ENCODE measurements around the gene C2CD4D. TPM values are rescaled to one million over a fixed set of nuclear protein-coding genes. Genes with fewer than 3 reads are reported as not detected.
"Not testable (repeated sequence)": the region's sequence is repeated elsewhere in the genome, so short reads cannot be mapped to it uniquely, and the experiment has no call there.

C2CD4D gene
- polyA plus RNA-seq, 2 of the 4 experiments (the other 2 are of a cell fraction) = not detected

DNA sequence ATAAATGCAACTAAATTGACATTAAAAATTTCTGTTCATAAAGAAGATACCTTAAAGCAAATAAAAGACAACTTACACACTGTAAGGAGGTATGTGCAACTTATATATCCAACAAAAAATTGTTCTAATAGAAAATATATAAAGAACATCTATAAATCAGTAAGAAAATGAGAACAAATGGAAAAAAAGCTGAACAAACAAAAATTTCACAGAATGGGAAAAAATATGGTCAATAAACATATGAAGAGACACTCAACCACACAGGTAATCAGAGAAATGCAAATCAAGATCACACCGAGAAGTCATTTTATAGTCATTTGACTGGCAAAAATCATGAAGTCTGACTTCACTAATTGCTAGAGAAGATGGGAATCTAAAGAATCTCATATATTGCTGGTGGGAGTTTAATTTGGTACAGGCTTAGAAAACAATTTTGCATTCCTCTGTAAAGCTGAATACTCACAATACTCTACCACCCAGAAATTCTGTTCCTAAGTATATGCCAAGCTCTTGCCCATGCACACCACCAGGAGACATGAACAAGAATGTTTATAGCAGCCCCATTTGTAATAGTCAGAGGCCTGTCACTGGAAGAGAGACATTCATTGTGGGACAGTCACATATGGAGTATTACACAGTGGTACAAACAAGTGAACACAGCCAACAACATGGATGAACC is 35.9 kb upstream of the C2CD4D start (continued):
- no peak for TF ChIP-seq MYC (IDR thresholded peaks at IDR 0.05; ENCODE audit: borderline replicate concordance, low read length)

DNA sequence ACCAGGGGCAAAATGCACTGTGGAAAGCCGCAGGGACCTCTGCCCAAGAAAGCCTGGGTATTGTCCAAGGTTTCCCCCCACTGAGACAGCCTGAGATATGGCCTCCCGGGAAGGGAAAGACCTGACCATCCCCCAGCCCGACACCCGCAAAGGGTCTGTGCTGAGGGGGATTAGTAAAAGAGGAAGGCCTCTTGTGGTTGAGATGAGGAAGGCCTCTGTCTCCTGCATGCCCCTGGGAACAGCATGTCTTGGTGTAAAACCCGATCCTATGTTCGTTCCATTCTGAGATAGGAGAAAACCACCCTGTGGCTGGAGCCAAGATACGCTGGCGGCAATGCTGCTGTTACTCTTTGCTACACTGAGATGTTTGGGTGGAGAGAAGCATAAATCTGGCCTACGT is 33.2 kb upstream of the C2CD4D start:
- WGBS (ENCODE audit: missing lambda C conversion rate) = 82% methylated on average over 9 of the region's 9 CpGs
- DNase-seq (ENCODE audit: low read depth in 1 of 2, low spot score in 1 of 2); H3K27ac ChIP-seq; CTCF ChIA-PET; H3K4me1 ChIP-seq; ATAC-seq; POLR2A ChIA-PET; H3K4me3 ChIP-seq; H3K4me2 ChIP-seq; FAIRE-seq; H3K9me3 ChIP-seq: not testable (repeated sequence)

DNA sequence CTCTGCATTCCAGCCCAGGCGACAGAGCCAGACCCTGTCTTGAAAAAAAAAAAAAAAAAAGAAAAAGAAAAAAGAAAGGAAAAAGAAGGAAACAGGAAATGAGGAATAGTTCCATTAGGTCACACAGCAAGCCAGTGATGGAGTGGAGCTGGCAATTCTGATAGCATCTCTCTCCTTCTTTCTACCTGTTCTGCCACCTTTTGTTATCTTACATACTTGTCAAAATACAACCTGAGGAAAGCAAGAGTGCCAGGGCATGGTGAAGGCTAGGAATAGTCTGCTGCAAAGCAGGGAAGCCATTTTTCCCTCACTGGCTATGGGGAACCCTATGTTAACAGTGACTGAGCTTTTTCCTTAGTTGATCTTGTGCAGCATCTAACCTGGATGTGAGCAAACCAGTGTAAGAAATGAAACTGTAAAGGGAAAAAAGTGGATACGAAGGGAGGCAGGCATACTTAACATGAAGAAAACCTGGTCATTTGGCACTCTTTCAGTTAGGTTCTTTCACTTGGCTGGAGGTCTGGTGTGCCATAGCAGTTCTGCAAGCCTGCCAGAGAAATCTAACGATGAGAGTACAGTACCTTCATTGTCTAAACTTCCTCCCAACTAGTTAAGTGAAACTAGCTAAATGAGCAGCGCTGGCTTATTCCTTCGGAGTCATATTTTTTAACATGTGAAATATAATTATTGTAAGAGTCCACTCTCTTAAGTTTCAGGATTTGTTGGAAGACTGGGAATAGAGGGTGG is 31.8 kb upstream of the C2CD4D start:
- H3K4me1 ChIP-seq = no peaks in the 10 kb centered on the region
- CTCF ChIA-PET = interaction anchor here (0.6 to 1.2 kb wide), 5 partner anchors 131 to 693 kb away, joined by 3 to 5 read pairs (median 3); no protein-coding TSS in a partner anchor
- FAIRE-seq = no peak

DNA sequence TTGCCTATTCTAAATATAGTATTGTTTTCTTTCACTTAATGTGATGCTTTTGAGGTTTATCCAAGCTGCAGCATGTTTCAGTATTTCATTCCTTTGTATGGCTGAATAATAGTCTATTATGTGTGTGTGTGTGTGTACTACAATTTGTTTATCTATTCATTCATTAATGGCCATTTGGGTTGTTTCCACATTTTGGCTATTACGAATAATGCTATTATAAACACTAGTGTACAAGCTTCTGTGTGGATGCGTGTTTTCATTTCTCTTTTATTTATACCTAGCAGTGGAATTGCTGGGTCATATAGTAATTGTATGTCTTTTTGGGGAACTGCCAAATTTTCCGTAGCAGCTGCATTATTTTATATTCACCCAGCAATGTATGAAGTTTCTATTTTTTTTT is 28.9 kb upstream of the C2CD4D start:
- POLR2A ChIA-PET = no interaction called here
- FAIRE-seq (no peak), ATAC-seq (no peak), DNase-seq (ENCODE audit: low read depth in 1 of 2, low spot score in 1 of 2) (no peak)
- Histone ChIP-seq H3K4me3 (no peak overlapping the region), H3K4me1 (no peaks in the 10 kb centered on the region), H3K27ac (no peak overlapping the region), H3K9me3 (no peaks in the 10 kb centered on the region), H3K4me2 (no peak overlapping the region)
- WGBS (ENCODE audit: missing lambda C conversion rate) = 81% methylated on average over 3 of the region's 3 CpGs
- TF ChIP-seq CBX8 (IDR thresholded peaks at IDR 0.05) (no peak), HEYL (CRISPR knock-in tag; IDR thresholded peaks at IDR 0.05) (no peak), KDM5A (IDR thresholded peaks at IDR 0.05) (no peak), NFE2L2 (conservative IDR thresholded peaks at IDR 0.05; ENCODE audit: low read length) (no peak), FOXS1 (CRISPR knock-in tag; IDR thresholded peaks at IDR 0.05) (no peak), TP53 (CRISPR knock-in tag; IDR thresholded peaks at IDR 0.05) (no peak), SREBF2 (IDR thresholded peaks at IDR 0.05) (no peak), RFX5 (IDR thresholded peaks at IDR 0.05) (no peak), EP300 (IDR thresholded peaks at IDR 0.05) (no peak), MAZ (IDR thresholded peaks at IDR 0.05; ENCODE audit: borderline replicate concordance, low read depth, low read length) (no peak), SMC3 (IDR thresholded peaks at IDR 0.05) (no peak), POLR2A (IDR thresholded peaks at IDR 0.05; ENCODE audit: low read length) (no peak), RCOR1 (IDR thresholded peaks at IDR 0.05; ENCODE audit: low read depth, low read length) (no peak), RAD21 (conservative IDR thresholded peaks at IDR 0.05 in 1 of 2, IDR thresholded peaks at IDR 0.05 in 1 of 2) (no peak), RNF2 (IDR thresholded peaks at IDR 0.05; ENCODE audit: borderline replicate concordance, low read depth) (no peak), HOXB5 (CRISPR knock-in tag; IDR thresholded peaks at IDR 0.05) (no peak), POLR2AphosphoS2 (conservative IDR thresholded peaks at IDR 0.05; ENCODE audit: low read length) (no peak)
- TF ChIP-seq, protein P1, sequence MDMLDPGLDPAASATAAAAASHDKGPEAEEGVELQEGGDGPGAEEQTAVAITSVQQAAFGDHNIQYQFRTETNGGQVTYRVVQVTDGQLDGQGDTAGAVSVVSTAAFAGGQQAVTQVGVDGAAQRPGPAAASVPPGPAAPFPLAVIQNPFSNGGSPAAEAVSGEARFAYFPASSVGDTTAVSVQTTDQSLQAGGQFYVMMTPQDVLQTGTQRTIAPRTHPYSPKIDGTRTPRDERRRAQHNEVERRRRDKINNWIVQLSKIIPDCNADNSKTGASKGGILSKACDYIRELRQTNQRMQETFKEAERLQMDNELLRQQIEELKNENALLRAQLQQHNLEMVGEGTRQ (IDR thresholded peaks at IDR 0.05) = no peak
- TF ChIP-seq, protein P2, sequence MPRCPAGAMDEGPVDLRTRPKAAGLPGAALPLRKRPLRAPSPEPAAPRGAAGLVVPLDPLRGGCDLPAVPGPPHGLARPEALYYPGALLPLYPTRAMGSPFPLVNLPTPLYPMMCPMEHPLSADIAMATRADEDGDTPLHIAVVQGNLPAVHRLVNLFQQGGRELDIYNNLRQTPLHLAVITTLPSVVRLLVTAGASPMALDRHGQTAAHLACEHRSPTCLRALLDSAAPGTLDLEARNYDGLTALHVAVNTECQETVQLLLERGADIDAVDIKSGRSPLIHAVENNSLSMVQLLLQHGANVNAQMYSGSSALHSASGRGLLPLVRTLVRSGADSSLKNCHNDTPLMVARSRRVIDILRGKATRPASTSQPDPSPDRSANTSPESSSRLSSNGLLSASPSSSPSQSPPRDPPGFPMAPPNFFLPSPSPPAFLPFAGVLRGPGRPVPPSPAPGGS (IDR thresholded peaks at IDR 0.05) = no peak
- TF ChIP-seq, protein P3, sequence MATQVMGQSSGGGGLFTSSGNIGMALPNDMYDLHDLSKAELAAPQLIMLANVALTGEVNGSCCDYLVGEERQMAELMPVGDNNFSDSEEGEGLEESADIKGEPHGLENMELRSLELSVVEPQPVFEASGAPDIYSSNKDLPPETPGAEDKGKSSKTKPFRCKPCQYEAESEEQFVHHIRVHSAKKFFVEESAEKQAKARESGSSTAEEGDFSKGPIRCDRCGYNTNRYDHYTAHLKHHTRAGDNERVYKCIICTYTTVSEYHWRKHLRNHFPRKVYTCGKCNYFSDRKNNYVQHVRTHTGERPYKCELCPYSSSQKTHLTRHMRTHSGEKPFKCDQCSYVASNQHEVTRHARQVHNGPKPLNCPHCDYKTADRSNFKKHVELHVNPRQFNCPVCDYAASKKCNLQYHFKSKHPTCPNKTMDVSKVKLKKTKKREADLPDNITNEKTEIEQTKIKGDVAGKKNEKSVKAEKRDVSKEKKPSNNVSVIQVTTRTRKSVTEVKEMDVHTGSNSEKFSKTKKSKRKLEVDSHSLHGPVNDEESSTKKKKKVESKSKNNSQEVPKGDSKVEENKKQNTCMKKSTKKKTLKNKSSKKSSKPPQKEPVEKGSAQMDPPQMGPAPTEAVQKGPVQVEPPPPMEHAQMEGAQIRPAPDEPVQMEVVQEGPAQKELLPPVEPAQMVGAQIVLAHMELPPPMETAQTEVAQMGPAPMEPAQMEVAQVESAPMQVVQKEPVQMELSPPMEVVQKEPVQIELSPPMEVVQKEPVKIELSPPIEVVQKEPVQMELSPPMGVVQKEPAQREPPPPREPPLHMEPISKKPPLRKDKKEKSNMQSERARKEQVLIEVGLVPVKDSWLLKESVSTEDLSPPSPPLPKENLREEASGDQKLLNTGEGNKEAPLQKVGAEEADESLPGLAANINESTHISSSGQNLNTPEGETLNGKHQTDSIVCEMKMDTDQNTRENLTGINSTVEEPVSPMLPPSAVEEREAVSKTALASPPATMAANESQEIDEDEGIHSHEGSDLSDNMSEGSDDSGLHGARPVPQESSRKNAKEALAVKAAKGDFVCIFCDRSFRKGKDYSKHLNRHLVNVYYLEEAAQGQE (IDR thresholded peaks at IDR 0.05) = no peak
- CTCF ChIA-PET = interaction anchor here (1.0 kb wide), 1 partner anchor 41 kb away, joined by 3 read pairs; the partner anchor contains the start of gene THEM4

More for the DNA sequence above, 31.8 kb upstream of the C2CD4D start:
- Histone ChIP-seq H3K4me3 (no peak overlapping the region), H3K4me2 (no peak overlapping the region), H3K9me3 (no peaks in the 10 kb centered on the region), H3K27ac (no peak overlapping the region)
- POLR2A ChIA-PET = no interaction called here
- TF ChIP-seq CBX2 (IDR thresholded peaks at IDR 0.05; ENCODE audit: borderline replicate concordance, low read depth) (no peak), ZC3H11A (IDR thresholded peaks at IDR 0.05) (no peak), HEYL (CRISPR knock-in tag; IDR thresholded peaks at IDR 0.05) (no peak), CBX8 (IDR thresholded peaks at IDR 0.05) (no peak), MAZ (IDR thresholded peaks at IDR 0.05; ENCODE audit: borderline replicate concordance, low read depth, low read length) (no peak), RARB (CRISPR knock-in tag; IDR thresholded peaks at IDR 0.05) (no peak)
- TF ChIP-seq, protein P1 (IDR thresholded peaks at IDR 0.05) = no peak
- DNase-seq (ENCODE audit: low read depth in 1 of 2, low spot score in 1 of 2) (no peak), ATAC-seq (peak in 1 of 2 experiments; percentile 30; a peak in 1 of 6 replicates)
- 65% methylated on average over 5 of the region's 5 CpGs for WGBS (ENCODE audit: missing lambda C conversion rate)
